GM12878 (cell line): ENCODE measurements around the gene EMILIN3. TPM values are rescaled to one million over a fixed set of nuclear protein-coding genes. Genes with fewer than 3 reads are reported as not detected.

ENCODE experiments used
- ATAC-seq: fragments of 200-7000 bp; cut with Tn5 transposase; 3 replicates; pipeline ENCODE4 v1.9.1; 2020; ENCODE audit warnings: mild to moderate bottlenecking, moderate library complexity
- BruUV-seq: library from RNA; stranded (reverse); fragments of 400-500 nt; replicated peaks from 2 replicates; lab custom pipeline; 2021; lab: Mats Ljungman, UMichigan
- CTCF ChIA-PET: fragments of 300-600 bp; sonication (Branson Sonifier 250); formaldehyde crosslinking; extraction: SDS; loops from one replicate; lab custom pipeline; 2021; ENCODE audit warnings: inconsistent platforms; lab: Yijun Ruan, JAX
- POLR2A ChIA-PET: fragments of 350-600 bp; formaldehyde crosslinking; extraction: SDS; loops from one replicate; lab custom pipeline; 2021; ENCODE audit warnings: inconsistent platforms; lab: Charles Lee
- RAD21 ChIA-PET: fragments of 300-600 bp; sonication (Branson Sonifier 250); formaldehyde crosslinking; loops from one replicate; lab custom pipeline; 2023; ENCODE audit warnings: antibody characterized with exemption; ENCODE audit not compliant: unreplicated experiment; lab: Charles Lee
- SMC1A ChIA-PET: fragments of 300-600 bp; sonication (Branson Sonifier 250); formaldehyde crosslinking; loops from one replicate; lab custom pipeline; 2023; ENCODE audit not compliant: unreplicated experiment, uncharacterized antibody; lab: Charles Lee
- DNase-seq: peaks from one replicate; pipeline ENCODE4 v3.0.0-alpha.2; 2011; ENCODE audit warnings: low read depth, low spot score
- FAIRE-seq: peaks from 3 replicates; lab custom pipeline; 2011; peaks lifted over from hg19 to GRCh38; lab: Jason Lieb, UNC
- H2AFZ ChIP-seq: 2 replicates; pipeline ENCODE4 v1.6.0; 2011; ENCODE audit warnings: low read depth, low read length, control low read depth; ENCODE audit not compliant: control insufficient read depth
- H3K27ac ChIP-seq: 2 replicates; pipeline ENCODE4 v1.5.1; 2011; ENCODE audit warnings: control low read depth; ENCODE audit not compliant: control insufficient read depth, insufficient read depth
- H3K27me3 ChIP-seq, 2 experiments: replicated peaks in 1 of 2; 2 replicates each; pipeline versions ENCODE4 v1.6.0 to v1.6.1; 2011; ENCODE audit warnings: low read length in 1 of 2; ENCODE audit not compliant: control insufficient read depth in 2 of 2, insufficient read depth in 2 of 2
- H3K36me3 ChIP-seq, 2 experiments: 2 replicates each; pipeline ENCODE4 v1.5.1; 2011; ENCODE audit warnings: low read length in 1 of 2; ENCODE audit not compliant: control insufficient read depth in 2 of 2, insufficient read depth in 2 of 2
- H3K4me1 ChIP-seq: 2 replicates; pipeline ENCODE4 v1.6.1; 2011; ENCODE audit warnings: mild to moderate bottlenecking, low read length, moderate library complexity, mixed read lengths; ENCODE audit not compliant: control insufficient read depth, insufficient read depth
- H3K4me2 ChIP-seq: 2 replicates; pipeline ENCODE4 v1.6.0; 2011; ENCODE audit warnings: control low read depth; ENCODE audit not compliant: control insufficient read depth, insufficient read depth
- H3K4me3 ChIP-seq: fragments of 200-600 bp; sonication (generic); 2 replicates; pipeline ENCODE4 v1.5.1; 2016
- H3K79me2 ChIP-seq: 2 replicates; pipeline ENCODE4 v1.6.0; 2011; ENCODE audit warnings: low read length; ENCODE audit not compliant: control insufficient read depth, insufficient read depth
- H3K9ac ChIP-seq: 2 replicates; pipeline ENCODE4 v1.8.0; 2011; ENCODE audit warnings: low read length, control low read depth, mixed read lengths; ENCODE audit not compliant: control insufficient read depth, insufficient read depth
- H3K9me3 ChIP-seq: replicated peaks from 3 replicates; pipeline ENCODE4 v1.5.1; 2011; ENCODE audit warnings: mild to moderate bottlenecking, low read length; ENCODE audit not compliant: control insufficient read depth, insufficient read depth
- H4K20me1 ChIP-seq: 2 replicates; pipeline ENCODE4 v1.6.0; 2011; ENCODE audit not compliant: control insufficient read depth, insufficient read depth
- EP300 ChIP-seq, 2 experiments: fragments of 150-350 bp in 1 of 2; IDR thresholded peaks; 2 replicates each; pipeline ENCODE4 v1.6.1; 2011 to 2012; ENCODE audit warnings: low read depth in 2 of 2, low read length in 2 of 2, borderline replicate concordance in 1 of 2, improper control_type of control experiment in 1 of 2, inconsistent platforms in 1 of 2; ENCODE audit not compliant: control insufficient read depth in 1 of 2
- ESRRA ChIP-seq: IDR thresholded peaks from 2 replicates; pipeline ENCODE4 v1.6.1; 2012; ENCODE audit warnings: mild to moderate bottlenecking, low read length, improper control_type of control experiment
- HDGF ChIP-seq: fragments of 450-650 bp; IDR thresholded peaks from 2 replicates; pipeline ENCODE4 v1.6.1; 2016; ENCODE audit warnings: antibody characterized with exemption
- NR2C1 ChIP-seq: fragments of 450-650 bp; IDR thresholded peaks from 2 replicates; pipeline ENCODE4 v1.6.1; 2017; ENCODE audit warnings: antibody characterized with exemption, mild to moderate bottlenecking, moderate library complexity
- SPI1 ChIP-seq: IDR thresholded peaks from 2 replicates; pipeline ENCODE4 v1.6.1; 2011; ENCODE audit warnings: low read depth, mild to moderate bottlenecking, low read length, moderate library complexity, borderline replicate concordance; ENCODE audit not compliant: insufficient read depth
- ZNF687 ChIP-seq: fragments of 450-650 bp; IDR thresholded peaks from 2 replicates; pipeline ENCODE4 v1.6.1; 2017; ENCODE audit warnings: mild to moderate bottlenecking, moderate library complexity
- WGBS: methylation state at CpG from one replicate; pipeline ENCODE4 v1.1.6; 2016; ENCODE audit warnings: low lambda C conversion rate; ENCODE audit not compliant: insufficient replicate concordance, insufficient coverage; ENCODE audit errors: missing lambda C conversion rate; 5-methylcytosine and 5-hydroxymethylcytosine counted together
- in situ Hi-C: fragments of 300-500 bp; cut with MboI; formaldehyde crosslinking; loops from 9 replicates; pipeline ENCODE4 v1.14.3; 2018; ENCODE audit warnings: mixed read lengths
- intact Hi-C: fragments of 100-400 bp; cut with micrococcal nuclease; formaldehyde crosslinking; loops from one replicate; pipeline ENCODE4 v1.14.2; 2022; ENCODE audit not compliant: unreplicated experiment
- polyA plus RNA-seq, 11 experiments: library from polyadenylated mRNA; depleted of rRNA in 4 of 11; unstranded in 6 of 11; stranded (reverse) in 5 of 11; fragments of >200 nt; fragmentation: Nextera tagmentation in 4 of 11; fragmentation: Illumina TruSeq in 1 of 11; extraction: Ambion mirVana in 4 of 11; extraction: Trizol in 1 of 11; gene quantifications; 1 replicate in 1 of 11; 2 replicates in 10 of 11; pipeline versions ENCODE4 v1.2.1 to v1.2.3, GENCODE V29; 2011 to 2016; ENCODE audit warnings: inconsistent platforms in 2 of 11, missing spikeins in 2 of 11, low read depth in 1 of 11
- total RNA-seq, 4 experiments: library from RNA; depleted of rRNA in 3 of 4; stranded (reverse); fragments of >200 nt in 3 of 4; fragmentation: Illumina TruSeq in 1 of 4; extraction: Trizol in 1 of 4; gene quantifications; 2 replicates each; pipeline versions ENCODE4 v1.2.1 to v1.2.3, GENCODE V29; 2013 to 2021

The EMILIN3 gene
- total and polyA plus RNA-seq, 10 of the 15 experiments (the other 5 are each of a cell fraction or from before 2014, with no cell fraction given): not detected

GRCh38 chr20:41347523-41348429, 18.8 kb downstream of the EMILIN3 start (continued):
- TF ChIP-seq ZNF687: no peak
- TF ChIP-seq ESRRA: no peak

GRCh38 chr20:41345729-41346067, 20.9 kb downstream of the EMILIN3 start:
- Histone ChIP-seq H4K20me1 (no peaks in the 10 kb centered on the region), H3K36me3 (no peaks in the 10 kb centered on the region), H3K4me1 (no peaks in the 10 kb centered on the region; the same call in 1 of the 2 replicates), H3K27ac (no peak overlapping the region), H3K4me3 (no peak overlapping the region), H3K27me3 (no peaks in the 10 kb centered on the region), H3K9ac (no peak overlapping the region), H3K79me2 (no peaks in the 10 kb centered on the region), H3K9me3 (no peaks in the 10 kb centered on the region), H2AFZ (no peak overlapping the region), H3K4me2 (no peak overlapping the region)
- ChIA-PET SMC1A (interaction anchor here (1.2 kb wide), 1 partner anchor 95 kb away, joined by 5 read pairs; no protein-coding TSS in a partner anchor), CTCF (interaction anchor here (1.4 kb wide), 1 partner anchor 210 kb away, joined by 4 read pairs; no protein-coding TSS in a partner anchor), RAD21 (no interaction called here), POLR2A (no interaction called here)
- intact Hi-C loops: no loop called here
- DNase-seq (no peak), FAIRE-seq (no peak), ATAC-seq (no peak)
- BruUV-seq: no TSS peak
- in situ Hi-C loops: no loop called here
- WGBS: 71% methylated on average over 17 of the region's 17 CpGs
- TF ChIP-seq NR2C1 (no peak), HDGF (no peak), SPI1 (no peak), EP300 (IDR thresholded peaks at IDR 0.05; ENCODE audit: borderline replicate concordance in 1 of 2, control insufficient read depth in 1 of 2, low read depth in 2 of 2, low read length in 2 of 2) (no peak)
